Kidney epithelial cell (primary cell): Measurements from ENCODE around the gene CZIB. TPM values are rescaled to one million over a fixed set of nuclear protein-coding genes. Genes with fewer than 3 reads are reported as not detected.
A peak's percentile ranks its signal among the peaks of the same experiment; 100 is the strongest.

Experiments used
- DNase-seq: peaks from one replicate; pipeline ENCODE4 v3.0.0-alpha.2; 2010; ENCODE audit warnings: low read depth
- H3K27me3 ChIP-seq: 2 replicates; pipeline ENCODE4 v1.6.0; 2011; ENCODE audit warnings: low read length; ENCODE audit not compliant: control insufficient read depth, insufficient read depth
- H3K36me3 ChIP-seq: 2 replicates; pipeline ENCODE4 v1.5.1; 2011; ENCODE audit warnings: low read length; ENCODE audit not compliant: control insufficient read depth, insufficient read depth
- H3K4me3 ChIP-seq: 2 replicates; pipeline ENCODE4 v1.5.1; 2011; ENCODE audit warnings: low read depth, mild to moderate bottlenecking, control low read depth, low read length
- CTCF ChIP-seq: IDR thresholded peaks from 2 replicates; pipeline ENCODE4 v1.5.1; 2011; ENCODE audit warnings: mild to moderate bottlenecking, moderate library complexity, low read length, control low read depth, inconsistent platforms; ENCODE audit not compliant: insufficient read depth, poor library complexity, severe bottlenecking
- total RNA-seq: library from RNA; depleted of rRNA; stranded (reverse); fragments of >200 nt; gene quantifications from 2 replicates; pipeline ENCODE4 v1.2.3, GENCODE V29; 2015

CZIB gene
- total RNA-seq, 1 donor from 2014 or later: 55.9 TPM

- peaks cover 1% of the 10 kb centered on the region for H3K36me3 ChIP-seq
- peak overlapping the region; percentile 74 for H3K4me3 ChIP-seq
- no peak for TF ChIP-seq CTCF
- no peak for DNase-seq
- no peaks in the 10 kb centered on the region for H3K27me3 ChIP-seq
These were observed 22.9 kb downstream of the CZIB start for GRCh38 chr1:53197291-53198200.

GRCh38 chr1:53196485-53197290 is 23.7 kb downstream of the CZIB start, which contains the start of gene CPT2:
Gene CPT2, plus strand, starts transcription at chr1:53196824. Its CDS starts 120 bp downstream, at chr1:53196944.
- Histone ChIP-seq H3K36me3 (no peaks in the 10 kb centered on the region), H3K4me3 (peak within 1 kb of the TSS; percentile 74), H3K27me3 (no peaks in the 10 kb centered on the region)
- TF ChIP-seq CTCF: no peak
- DNase-seq: peak; percentile 62

GRCh38 chr1:53196017-53196484 is 24.4 kb downstream of the CZIB start:
- no peak for TF ChIP-seq CTCF
- H3K36me3 ChIP-seq: no peaks in the 10 kb centered on the region
- DNase-seq: no peak
- no peaks in the 10 kb centered on the region for H3K27me3 ChIP-seq
- H3K4me3 ChIP-seq: peak overlapping the region; percentile 74

- Histone ChIP-seq H3K4me3 (no peak overlapping the region), H3K36me3 (no peaks in the 10 kb centered on the region), H3K27me3 (no peaks in the 10 kb centered on the region)
- DNase-seq: no peak
- TF ChIP-seq CTCF: no peak
These were observed 25.0 kb downstream of the CZIB start for GRCh38 chr1:53195246-53196016.

- Histone ChIP-seq H3K4me3 (no peak overlapping the region), H3K27me3 (no peaks in the 10 kb centered on the region), H3K36me3 (no peaks in the 10 kb centered on the region)
- no peak for DNase-seq
- no peak for TF ChIP-seq CTCF
These were observed 30.2 kb downstream of the CZIB start for GRCh38 chr1:53190210-53190611.
